Esophagus muscularis mucosa (tissue), 4 donors: Measurements from ENCODE around the gene SLC26A2. TPM values are rescaled to one million over a fixed set of nuclear protein-coding genes. Genes with fewer than 3 reads are reported as not detected.
"Not testable (repeated sequence)": the region's sequence is repeated elsewhere in the genome, so short reads cannot be mapped to it uniquely, and the experiment has no call there.

Experiments
- DNase-seq: peaks from one replicate; pipeline ENCODE4 v3.0.0-alpha.2; 2017; ENCODE audit errors: extremely low spot score
- H3K27ac ChIP-seq, 4 donors: fragments of 200-600 bp; sonication (generic); replicated peaks in 1 of 4; 1 replicate in 3 of 4; 2 replicates in 1 of 4; pipeline ENCODE4 v1.5.1; 2016 to 2019; ENCODE audit warnings: mild to moderate bottlenecking in 1 of 4
- H3K27me3 ChIP-seq, 4 donors: fragments of 200-600 bp; sonication (generic); one replicate each; pipeline versions ENCODE4 v1.5.1 to v1.6.0; 2016 to 2019
- H3K36me3 ChIP-seq, 4 donors: fragments of 200-600 bp; sonication (generic); one replicate each; pipeline ENCODE4 v1.5.1; 2016 to 2019
- H3K4me1 ChIP-seq, 4 donors: fragments of 200-600 bp; sonication (generic); one replicate each; pipeline ENCODE4 v1.5.1; 2016 to 2019
- H3K4me3 ChIP-seq, 4 donors: fragments of 200-600 bp; sonication (generic); 1 replicate in 2 of 4; 2 replicates in 2 of 4; pipeline ENCODE4 v1.5.1; 2016 to 2019; ENCODE audit warnings: mild to moderate bottlenecking in 4 of 4, moderate library complexity in 1 of 4
- H3K9me3 ChIP-seq, 4 donors: fragments of 200-600 bp; sonication (generic); 1 replicate in 3 of 4; 2 replicates in 1 of 4; pipeline ENCODE4 v1.5.1; 2016 to 2019
- EP300 ChIP-seq: sonication (generic); formaldehyde crosslinking; IDR thresholded peaks from one replicate; pipeline ENCODE4 v1.6.1; 2017; ENCODE audit warnings: antibody characterized with exemption
- POLR2A ChIP-seq: fragments of 450-650 bp; IDR thresholded peaks from one replicate; pipeline ENCODE4 v1.6.1; 2017; ENCODE audit warnings: antibody characterized with exemption, moderate library complexity, mild to moderate bottlenecking, low read depth
- POLR2AphosphoS5 ChIP-seq, 2 donors: sonication (generic); formaldehyde crosslinking; IDR thresholded peaks; one replicate each; pipeline ENCODE4 v1.6.1; 2017; ENCODE audit warnings: antibody characterized with exemption in 2 of 2
- WGBS: methylation state at CpG from one replicate; pipeline ENCODE4 v1.1.5; 2018; 5-methylcytosine and 5-hydroxymethylcytosine counted together
- intact Hi-C: fragments of 100-400 bp; cut with DNase I; formaldehyde crosslinking; loops from one replicate; pipeline ENCODE4 v1.15.1; 2023
- total RNA-seq, 4 donors: library from RNA; depleted of rRNA; stranded (reverse); fragments of >200 nt; gene quantifications; one replicate each; pipeline versions ENCODE4 v1.1.0 to v1.2.1, GENCODE V29; 2016
- TF ChIP-seq, protein P1 (sequence below), 3 experiments: fragments of 200-600 bp in 2 of 3; fragments of 450-650 bp in 1 of 3; sonication (generic) in 2 of 3; IDR thresholded peaks; one replicate each; pipeline ENCODE4 v1.5.1; 2017 to 2019; ENCODE audit warnings: antibody characterized with exemption in 3 of 3, mild to moderate bottlenecking in 2 of 3, moderate library complexity in 1 of 3

SLC26A2 gene
- total RNA-seq, 4 donors from 2014 or later = 7.9 to 9.2 (median 8.0) TPM

- TF ChIP-seq EP300 = no peak
- TF ChIP-seq POLR2A = no peak
- TF ChIP-seq, protein P1, sequence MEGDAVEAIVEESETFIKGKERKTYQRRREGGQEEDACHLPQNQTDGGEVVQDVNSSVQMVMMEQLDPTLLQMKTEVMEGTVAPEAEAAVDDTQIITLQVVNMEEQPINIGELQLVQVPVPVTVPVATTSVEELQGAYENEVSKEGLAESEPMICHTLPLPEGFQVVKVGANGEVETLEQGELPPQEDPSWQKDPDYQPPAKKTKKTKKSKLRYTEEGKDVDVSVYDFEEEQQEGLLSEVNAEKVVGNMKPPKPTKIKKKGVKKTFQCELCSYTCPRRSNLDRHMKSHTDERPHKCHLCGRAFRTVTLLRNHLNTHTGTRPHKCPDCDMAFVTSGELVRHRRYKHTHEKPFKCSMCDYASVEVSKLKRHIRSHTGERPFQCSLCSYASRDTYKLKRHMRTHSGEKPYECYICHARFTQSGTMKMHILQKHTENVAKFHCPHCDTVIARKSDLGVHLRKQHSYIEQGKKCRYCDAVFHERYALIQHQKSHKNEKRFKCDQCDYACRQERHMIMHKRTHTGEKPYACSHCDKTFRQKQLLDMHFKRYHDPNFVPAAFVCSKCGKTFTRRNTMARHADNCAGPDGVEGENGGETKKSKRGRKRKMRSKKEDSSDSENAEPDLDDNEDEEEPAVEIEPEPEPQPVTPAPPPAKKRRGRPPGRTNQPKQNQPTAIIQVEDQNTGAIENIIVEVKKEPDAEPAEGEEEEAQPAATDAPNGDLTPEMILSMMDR (IDR thresholded peaks at IDR 0.05) = no peak
- no peak for TF ChIP-seq POLR2AphosphoS5 (IDR thresholded peaks at IDR 0.05)
- Histone ChIP-seq H3K4me1 (peaks cover 23 to 42% (median 33%) of the 10 kb centered on the region in 4 donors), H3K36me3 (peaks cover 23 to 82% (median 71%) of the 10 kb centered on the region in 4 donors), H3K9me3 (no peaks in the 10 kb centered on the region), H3K27me3 (no peaks in the 10 kb centered on the region), H3K4me3 (no peak overlapping the region), H3K27ac (peak overlapping the region in 2 of 4 donors; percentile 18 to 47)
- intact Hi-C loops = no loop called here
- WGBS = 91% methylated on average over 1 of the region's 1 CpG
- DNase-seq = no peak
Measured at GRCh38 chr5:150023136-150023535, 62.6 kb downstream of the SLC26A2 start.

GRCh38 chr5:150024346-150024984 lies 63.9 kb downstream of the SLC26A2 start:
- TF ChIP-seq, protein P1 (IDR thresholded peaks at IDR 0.05) = no peak
- TF ChIP-seq POLR2AphosphoS5 (IDR thresholded peaks at IDR 0.05) = no peak
- no peak for TF ChIP-seq EP300
- no peak for TF ChIP-seq POLR2A

DNA sequence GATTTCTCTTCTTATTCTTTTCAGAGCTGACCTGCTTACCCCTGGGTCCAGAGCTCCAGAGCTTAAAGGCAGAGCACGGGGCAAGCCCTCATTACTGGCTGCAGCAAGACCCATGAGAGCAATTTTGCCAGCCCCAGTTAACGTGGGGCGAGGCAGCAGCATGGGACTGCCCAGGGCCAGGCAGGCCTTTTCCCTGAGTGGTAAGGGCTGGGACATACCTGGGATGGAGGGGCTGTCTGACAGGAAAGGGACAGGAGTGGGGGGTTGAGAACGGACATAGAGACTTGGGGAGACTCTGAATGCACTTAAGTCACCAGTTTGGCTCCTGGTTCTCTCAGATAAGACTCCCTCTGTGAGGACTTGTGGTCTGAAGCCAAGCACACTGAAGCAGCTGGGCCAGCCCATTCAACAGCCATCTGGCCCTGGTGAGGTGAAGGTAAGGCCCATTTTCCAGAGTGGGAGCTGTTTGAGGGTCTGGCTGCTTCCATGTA lies 66.2 kb downstream of the SLC26A2 start:
- Histone ChIP-seq H3K36me3 (peaks cover 34 to 79% (median 68%) of the 10 kb centered on the region in 4 donors), H3K4me3 (no peak overlapping the region), H3K27ac (no peak overlapping the region), H3K27me3 (no peaks in the 10 kb centered on the region), H3K4me1 (peaks cover 12 to 31% (median 27%) of the 10 kb centered on the region in 4 donors), H3K9me3 (no peaks in the 10 kb centered on the region)
- no peak for TF ChIP-seq EP300
- no peak for TF ChIP-seq POLR2A
- TF ChIP-seq POLR2AphosphoS5 (IDR thresholded peaks at IDR 0.05) = no peak
- TF ChIP-seq, protein P1 (IDR thresholded peaks at IDR 0.05) = no peak
- intact Hi-C loops = no loop called here
- 80% methylated on average over 4 of the region's 4 CpGs for WGBS
- no peak for DNase-seq

More at GRCh38 chr5:150024346-150024984, 63.9 kb downstream of the SLC26A2 start:
- WGBS = 71% methylated on average over 8 of the region's 9 CpGs
- Histone ChIP-seq H3K27me3 (no peaks in the 10 kb centered on the region), H3K36me3 (peaks cover 21 to 72% (median 63%) of the 10 kb centered on the region in 4 donors), H3K27ac (peak overlapping the region; percentile 20 to 45 (median 34)), H3K4me1 (peaks cover 23 to 42% (median 33%) of the 10 kb centered on the region in 4 donors), H3K9me3 (no peaks in the 10 kb centered on the region), H3K4me3 (no peak overlapping the region)
- intact Hi-C loops = no loop called here
- DNase-seq = no peak

GRCh38 chr5:150028047-150028446 lies 67.5 kb downstream of the SLC26A2 start:
- H3K27me3 ChIP-seq, H3K9me3 ChIP-seq, intact Hi-C loops, DNase-seq, H3K4me3 ChIP-seq, H3K27ac ChIP-seq: not testable (repeated sequence)
- 60% methylated on average over 1 of the region's 1 CpG for WGBS
- H3K36me3 ChIP-seq = peaks cover 47 to 90% (median 81%) of the 10 kb centered on the region in 4 donors
- peaks cover 0 to 18% (median 14%) of the 10 kb centered on the region in 4 donors for H3K4me1 ChIP-seq

DNA sequence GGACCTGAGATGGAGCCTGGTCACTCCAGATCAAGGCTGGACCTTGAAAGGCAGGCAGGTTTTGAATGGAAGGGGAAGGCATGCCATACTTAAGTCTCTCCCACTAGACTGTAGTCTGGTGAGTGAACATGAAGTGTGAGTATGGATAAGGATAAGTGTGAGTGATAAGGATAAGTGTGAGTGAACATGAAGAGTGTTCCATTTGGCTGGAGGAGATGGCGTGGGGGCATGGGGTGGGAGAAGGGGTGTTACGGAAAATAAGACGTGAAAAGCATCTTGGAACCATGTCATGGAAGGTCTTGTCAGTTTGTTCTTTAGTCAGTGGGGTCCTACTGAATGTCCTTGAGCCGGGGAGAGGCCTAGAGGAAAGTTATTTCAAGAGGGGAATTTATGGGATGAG lies 72.8 kb downstream of the SLC26A2 start:
- peaks cover 0 to 5% (median 3%) of the 10 kb centered on the region in 4 donors for H3K4me1 ChIP-seq
- no peaks in the 10 kb centered on the region for H3K27me3 ChIP-seq
- H3K9me3 ChIP-seq = no peaks in the 10 kb centered on the region
- WGBS = 97% methylated on average over 4 of the region's 4 CpGs
- H3K4me3 ChIP-seq = no peak overlapping the region
- TF ChIP-seq EP300 (no peak), POLR2AphosphoS5 (IDR thresholded peaks at IDR 0.05) (no peak), POLR2A (no peak)
- TF ChIP-seq, protein P1 (IDR thresholded peaks at IDR 0.05) = no peak
- no peak overlapping the region for H3K27ac ChIP-seq
- DNase-seq = no peak
- H3K36me3 ChIP-seq = peaks cover 62 to 98% (median 86%) of the 10 kb centered on the region in 4 donors
- intact Hi-C loops = no loop called here
